AG04449 (cell line): Measurements from ENCODE around the gene PFN3.

Source experiments
- CTCF ChIA-PET: fragments of 350-600 bp; formaldehyde crosslinking; extraction: SDS; loops from one replicate; lab custom pipeline; 2021; ENCODE audit warnings: antibody characterized with exemption; lab: Yijun Ruan, JAX
- POLR2A ChIA-PET: fragments of 400-600, 350-600 bp; formaldehyde crosslinking; extraction: SDS; loops from one replicate; lab custom pipeline; 2020; ENCODE audit warnings: antibody characterized with exemption, inconsistent platforms; lab: Yijun Ruan, JAX
- DNase-seq: peaks from one replicate; pipeline ENCODE4 v3.0.0-alpha.2; 2010; ENCODE audit warnings: low read depth, low spot score
- H3K4me3 ChIP-seq: 2 replicates; pipeline ENCODE4 v1.5.1; 2011; ENCODE audit warnings: low read depth, mild to moderate bottlenecking, control low read depth, low read length
- TF ChIP-seq, protein P1 (sequence below): IDR thresholded peaks from one replicate; pipeline ENCODE4 v1.5.1; 2011; ENCODE audit warnings: mild to moderate bottlenecking, moderate library complexity, low read length, control low read depth, inconsistent platforms; ENCODE audit not compliant: insufficient read depth; ENCODE audit errors: missing control alignments

Gene PFN3

DNA sequence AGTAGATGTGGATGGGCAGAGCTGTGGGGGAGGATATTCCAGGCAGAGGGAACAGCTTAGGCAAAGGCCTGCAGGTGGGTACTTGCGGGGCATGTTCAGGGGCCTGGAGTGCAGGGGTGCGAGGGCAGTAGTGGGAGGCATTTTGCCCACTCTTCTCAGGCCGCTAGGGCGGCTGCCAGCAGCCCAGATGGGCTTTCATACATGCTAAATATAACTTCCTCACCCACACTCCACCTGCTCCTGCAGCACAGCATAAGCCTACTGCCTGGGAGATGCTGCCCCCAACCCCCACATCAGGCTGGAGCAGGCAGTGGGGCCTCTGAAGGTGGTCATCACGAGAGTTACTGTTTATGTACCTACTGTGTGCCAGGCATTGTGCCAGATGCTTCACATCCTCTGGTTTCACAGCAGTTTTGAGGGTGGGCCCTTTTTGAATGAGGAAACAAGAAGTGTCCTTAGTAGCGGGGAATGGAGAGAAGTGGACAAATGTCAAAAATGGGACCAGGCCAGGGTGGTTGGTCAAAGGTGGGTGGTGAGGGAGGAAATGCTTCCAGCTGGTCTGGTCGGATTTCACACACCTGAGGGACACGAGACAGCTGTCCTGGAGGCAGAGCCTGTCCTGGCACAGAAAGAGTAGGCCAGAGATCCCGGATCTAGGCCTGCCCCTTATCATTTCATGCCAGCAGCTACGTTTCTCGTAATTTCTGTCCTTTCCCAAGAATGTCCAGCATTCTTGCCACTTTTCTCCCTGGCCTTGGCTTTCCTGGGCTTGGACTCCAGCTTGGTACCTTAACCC, 30.6 kb downstream of the PFN3 start:
- H3K4me3 ChIP-seq, result no peak overlapping the region
- no peak for DNase-seq
- TF ChIP-seq, protein P1, sequence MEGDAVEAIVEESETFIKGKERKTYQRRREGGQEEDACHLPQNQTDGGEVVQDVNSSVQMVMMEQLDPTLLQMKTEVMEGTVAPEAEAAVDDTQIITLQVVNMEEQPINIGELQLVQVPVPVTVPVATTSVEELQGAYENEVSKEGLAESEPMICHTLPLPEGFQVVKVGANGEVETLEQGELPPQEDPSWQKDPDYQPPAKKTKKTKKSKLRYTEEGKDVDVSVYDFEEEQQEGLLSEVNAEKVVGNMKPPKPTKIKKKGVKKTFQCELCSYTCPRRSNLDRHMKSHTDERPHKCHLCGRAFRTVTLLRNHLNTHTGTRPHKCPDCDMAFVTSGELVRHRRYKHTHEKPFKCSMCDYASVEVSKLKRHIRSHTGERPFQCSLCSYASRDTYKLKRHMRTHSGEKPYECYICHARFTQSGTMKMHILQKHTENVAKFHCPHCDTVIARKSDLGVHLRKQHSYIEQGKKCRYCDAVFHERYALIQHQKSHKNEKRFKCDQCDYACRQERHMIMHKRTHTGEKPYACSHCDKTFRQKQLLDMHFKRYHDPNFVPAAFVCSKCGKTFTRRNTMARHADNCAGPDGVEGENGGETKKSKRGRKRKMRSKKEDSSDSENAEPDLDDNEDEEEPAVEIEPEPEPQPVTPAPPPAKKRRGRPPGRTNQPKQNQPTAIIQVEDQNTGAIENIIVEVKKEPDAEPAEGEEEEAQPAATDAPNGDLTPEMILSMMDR, result no peak
- CTCF ChIA-PET, result interaction anchor here (0.6 to 35.1 kb wide), 20 partner anchors 9 to 256 kb away, joined by 3 to 853 read pairs (median 6); partner anchors contain the start of genes F12, LMAN2, PFN3 and SLC34A1
- POLR2A ChIA-PET, result interaction anchor here (0.7 kb wide), 1 partner anchor 20 kb away, joined by 3 read pairs; no protein-coding TSS in a partner anchor

DNA sequence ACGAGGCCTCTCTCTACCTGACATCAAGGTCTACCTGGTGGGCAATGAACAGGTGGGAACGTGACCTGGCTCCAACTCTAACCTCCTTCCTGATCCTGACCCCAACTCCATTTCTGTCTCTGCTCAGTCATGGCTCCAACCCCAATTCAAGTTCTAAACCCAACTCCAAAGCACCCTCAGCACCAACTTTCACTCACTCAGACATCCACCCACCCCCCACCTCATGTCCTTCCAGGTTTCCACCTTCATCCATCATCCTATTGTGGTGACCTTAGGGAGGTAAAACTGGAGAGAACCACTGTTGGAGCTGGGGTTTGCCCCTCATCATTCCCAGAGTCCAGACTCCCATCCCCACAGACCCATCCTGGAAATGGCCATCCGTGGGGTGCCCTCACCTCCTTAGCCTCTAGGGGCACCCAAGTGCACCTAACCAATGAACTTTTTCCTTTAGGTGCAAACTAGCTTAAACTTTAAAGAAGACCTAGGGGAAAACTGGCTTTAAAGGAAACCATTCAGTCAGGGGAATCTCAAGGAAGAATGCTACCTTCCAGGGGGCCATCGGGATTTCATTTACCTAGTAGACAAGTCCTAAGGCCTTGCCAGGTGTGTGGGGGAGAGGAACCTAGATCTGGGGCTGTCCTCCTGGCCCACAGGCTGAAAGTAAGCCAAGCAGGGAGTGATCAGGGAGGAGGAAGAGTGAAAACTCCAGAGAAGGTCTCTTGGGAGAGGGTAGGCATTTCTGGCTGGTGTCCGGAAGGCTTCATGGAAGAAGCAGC, 31.4 kb downstream of the PFN3 start:
- DNase-seq, result no peak
- ChIA-PET POLR2A (interaction anchor here (0.8 kb wide), 1 partner anchor 10 kb away, joined by 3 read pairs; no protein-coding TSS in a partner anchor), CTCF (interaction anchor here (0.6 to 35.1 kb wide), 14 partner anchors 8 to 133 kb away, joined by 3 to 853 read pairs (median 8); partner anchors contain the start of genes F12, LMAN2, PFN3 and SLC34A1)
- TF ChIP-seq, protein P1, result peak; percentile 71
- no peak overlapping the region for H3K4me3 ChIP-seq

DNA sequence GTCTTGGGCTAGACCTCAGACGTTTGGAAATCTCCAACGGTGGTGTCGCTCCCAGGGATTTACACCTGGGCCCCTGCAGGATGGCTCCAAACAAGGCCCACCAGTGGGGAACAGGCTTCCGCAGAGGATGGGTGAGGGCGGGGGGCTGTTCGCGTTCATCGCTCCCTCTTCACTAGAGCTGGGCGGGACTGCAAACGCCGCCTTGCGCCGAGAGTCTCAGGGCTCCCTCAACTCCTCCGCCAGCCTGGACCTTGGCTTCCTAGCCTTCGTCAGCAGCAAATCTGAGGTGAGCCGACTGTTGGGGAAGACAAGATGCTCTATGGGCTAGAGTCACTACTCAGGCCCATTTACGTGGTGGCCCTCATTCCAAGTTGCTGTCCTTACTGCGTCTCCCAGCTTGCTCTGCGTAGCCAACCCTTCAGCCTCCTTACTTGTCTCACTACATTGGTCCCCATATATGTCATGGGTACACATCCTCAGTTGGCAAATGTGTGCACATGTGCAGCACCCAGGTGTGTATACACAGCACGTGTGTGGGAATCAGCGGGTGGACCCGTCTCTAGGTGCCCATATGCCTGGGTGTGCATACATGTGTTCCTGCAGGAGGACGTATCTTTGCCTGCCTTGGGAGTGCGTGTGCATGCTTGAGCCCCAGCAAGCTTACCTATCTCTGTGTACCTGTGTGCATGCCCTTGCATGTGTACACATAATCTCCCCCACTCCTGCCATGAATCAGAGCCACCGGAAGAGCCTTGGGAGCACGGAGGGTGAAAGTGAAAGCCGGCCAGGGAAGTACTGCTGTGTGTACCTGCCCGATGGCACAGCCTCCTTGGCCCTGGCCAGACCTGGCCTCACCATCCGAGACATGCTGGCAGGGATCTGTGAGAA, 32.2 kb downstream of the PFN3 start:
- CTCF ChIA-PET, result interaction anchor here (0.8 to 35.1 kb wide), 15 partner anchors 8 to 255 kb away, joined by 3 to 853 read pairs (median 8); partner anchors contain the start of genes F12, LMAN2, PFN3 and SLC34A1

DNA sequence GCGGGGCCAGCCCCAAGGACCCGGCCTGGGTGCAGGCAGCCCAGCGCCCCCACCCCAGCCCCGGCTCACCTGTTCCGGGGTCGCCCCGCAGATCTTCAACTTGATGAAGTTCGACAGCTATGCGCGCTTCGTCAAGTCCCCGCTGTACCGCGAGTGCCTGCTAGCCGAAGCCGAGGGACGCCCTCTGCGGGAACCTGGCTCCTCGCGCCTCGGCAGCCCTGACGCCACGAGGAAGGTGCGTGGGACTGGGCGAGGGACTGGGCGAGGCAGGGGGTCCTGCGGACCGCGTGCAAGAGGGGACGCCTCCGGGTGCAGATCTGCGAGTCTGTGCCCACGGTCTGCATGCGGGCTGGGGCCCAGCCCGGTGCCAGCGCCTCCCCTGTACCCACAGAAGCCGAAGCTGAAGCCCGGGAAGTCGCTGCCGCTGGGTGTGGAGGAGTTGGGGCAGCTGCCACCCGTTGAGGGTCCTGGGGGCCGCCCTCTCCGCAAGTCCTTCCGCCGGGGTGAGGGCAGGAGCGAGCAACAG, 33.1 kb downstream of the PFN3 start:
- POLR2A ChIA-PET, result interaction anchor here (0.9 to 1.3 kb wide), 3 partner anchors 16 to 130 kb away, joined by 3 to 5 read pairs (median 3); partner anchors contain the start of genes LMAN2 and PDLIM7
- TF ChIP-seq, protein P1, result no peak
- no peak for DNase-seq
- CTCF ChIA-PET, result interaction anchor here (1.1 to 35.1 kb wide), 10 partner anchors 8 to 254 kb away, joined by 3 to 853 read pairs (median 8); partner anchors contain the start of genes F12, PFN3 and SLC34A1
- H3K4me3 ChIP-seq, result peak overlapping the region; percentile 57

More for the DNA sequence above, 32.2 kb downstream of the PFN3 start:
- TF ChIP-seq, protein P1, result no peak
- H3K4me3 ChIP-seq, result no peak overlapping the region
- POLR2A ChIA-PET, result interaction anchor here (0.8 kb wide), 1 partner anchor 11 kb away, joined by 3 read pairs; no protein-coding TSS in a partner anchor
- no peak for DNase-seq

DNA sequence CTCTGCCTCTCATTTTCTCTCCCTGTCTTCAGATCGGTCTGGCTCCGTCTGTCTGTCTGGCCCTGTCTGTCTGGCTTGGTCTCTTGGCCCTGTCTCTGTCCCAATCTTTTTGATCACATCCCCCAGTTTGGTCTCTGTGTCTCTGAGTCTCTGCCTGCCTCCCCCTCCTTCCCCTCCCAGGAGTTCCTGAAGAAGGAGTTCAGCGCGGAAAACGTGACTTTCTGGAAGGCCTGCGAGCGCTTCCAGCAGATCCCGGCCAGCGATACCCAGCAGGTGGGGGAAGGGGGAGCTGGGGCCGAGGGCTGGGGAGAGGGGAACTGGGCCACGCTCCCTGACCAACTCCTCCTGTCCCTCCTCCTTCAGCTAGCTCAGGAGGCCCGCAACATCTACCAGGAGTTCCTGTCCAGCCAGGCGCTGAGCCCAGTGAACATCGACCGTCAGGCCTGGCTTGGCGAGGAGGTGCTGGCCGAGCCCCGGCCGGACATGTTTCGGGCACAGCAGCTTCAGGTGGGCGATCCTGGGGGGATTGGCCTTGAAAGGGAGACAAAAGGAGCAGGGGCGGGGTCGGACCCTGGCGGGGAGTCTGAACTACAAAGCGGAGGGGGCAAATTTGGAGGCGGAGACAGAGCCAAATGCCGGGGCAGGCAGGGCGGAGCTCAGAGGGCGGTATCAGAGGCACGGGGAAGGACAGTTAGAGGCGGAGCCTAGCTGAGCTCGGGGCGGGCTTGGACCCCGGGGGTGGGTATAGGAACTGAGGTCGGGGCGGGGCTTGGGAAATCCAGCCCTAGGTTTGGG, 33.7 kb downstream of the PFN3 start:
- ChIA-PET POLR2A (interaction anchor here (0.9 to 1.3 kb wide), 3 partner anchors 15 to 131 kb away, joined by 3 to 5 read pairs (median 3); partner anchors contain the start of genes LMAN2 and PDLIM7), CTCF (interaction anchor here (0.7 to 35.1 kb wide), 13 partner anchors 8 to 254 kb away, joined by 3 to 853 read pairs (median 4); partner anchors contain the start of genes F12, PFN3 and SLC34A1)
- no peak for DNase-seq
- peak overlapping the region; percentile 57 for H3K4me3 ChIP-seq
- TF ChIP-seq, protein P1, result no peak
